ENCODE measurements around the gene STING1. TPM values are rescaled to one million over a fixed set of nuclear protein-coding genes. Genes with fewer than 3 reads are reported as not detected.

STING1 gene
- total and polyA plus RNA-seq, 12 donors, result 19.7 to 116 (median 50.5) TPM

GRCh38 chr5:139430015-139430414, 52.5 kb downstream of the STING1 start:
- no peaks in the 10 kb centered on the region for H3K27me3 ChIP-seq
- no peak for DNase-seq
- TF ChIP-seq, protein P1, sequence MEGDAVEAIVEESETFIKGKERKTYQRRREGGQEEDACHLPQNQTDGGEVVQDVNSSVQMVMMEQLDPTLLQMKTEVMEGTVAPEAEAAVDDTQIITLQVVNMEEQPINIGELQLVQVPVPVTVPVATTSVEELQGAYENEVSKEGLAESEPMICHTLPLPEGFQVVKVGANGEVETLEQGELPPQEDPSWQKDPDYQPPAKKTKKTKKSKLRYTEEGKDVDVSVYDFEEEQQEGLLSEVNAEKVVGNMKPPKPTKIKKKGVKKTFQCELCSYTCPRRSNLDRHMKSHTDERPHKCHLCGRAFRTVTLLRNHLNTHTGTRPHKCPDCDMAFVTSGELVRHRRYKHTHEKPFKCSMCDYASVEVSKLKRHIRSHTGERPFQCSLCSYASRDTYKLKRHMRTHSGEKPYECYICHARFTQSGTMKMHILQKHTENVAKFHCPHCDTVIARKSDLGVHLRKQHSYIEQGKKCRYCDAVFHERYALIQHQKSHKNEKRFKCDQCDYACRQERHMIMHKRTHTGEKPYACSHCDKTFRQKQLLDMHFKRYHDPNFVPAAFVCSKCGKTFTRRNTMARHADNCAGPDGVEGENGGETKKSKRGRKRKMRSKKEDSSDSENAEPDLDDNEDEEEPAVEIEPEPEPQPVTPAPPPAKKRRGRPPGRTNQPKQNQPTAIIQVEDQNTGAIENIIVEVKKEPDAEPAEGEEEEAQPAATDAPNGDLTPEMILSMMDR (IDR thresholded peaks at IDR 0.05), result no peak
- peaks cover 0 to 100% (median 37%) of the 10 kb centered on the region in 9 donors for H3K36me3 ChIP-seq
- H3K4me3 ChIP-seq, result no peak overlapping the region
- no peaks in the 10 kb centered on the region for H3K4me1 ChIP-seq
- 78 to 83% methylated on average over 2 of the region's 2 CpGs for WGBS, 2 donors
- intact Hi-C loops (cut with DNase I), result no loop called here
- no peaks in the 10 kb centered on the region for H3K9me3 ChIP-seq
- ATAC-seq, result no peak
- no peak overlapping the region for H3K27ac ChIP-seq

GRCh38 chr5:139426203-139426885, 56.2 kb downstream of the STING1 start:
- TF ChIP-seq, protein P1 (IDR thresholded peaks at IDR 0.05), result no peak
- 69 to 82% methylated on average over 8 of the region's 8 CpGs for WGBS, 2 donors
- H3K27me3 ChIP-seq, result no peaks in the 10 kb centered on the region
- ATAC-seq, result no peak
- intact Hi-C loops (cut with DNase I), result loop anchor here in 7 of 10 donors (1.0 to 10.0 kb wide), 5 partner anchors 82 to 338 kb away; no protein-coding TSS in a partner anchor
- no peaks in the 10 kb centered on the region for H3K9me3 ChIP-seq
- H3K4me1 ChIP-seq, result peaks cover 0 to 3% (median 0%) of the 10 kb centered on the region in 9 donors
- no peak overlapping the region for H3K27ac ChIP-seq
- no peak overlapping the region for H3K4me3 ChIP-seq
- DNase-seq, result no peak
- H3K36me3 ChIP-seq, result peaks cover 0 to 98% (median 28%) of the 10 kb centered on the region in 9 donors

Other genes starting within 250 kb of the STING1 start
- 100 to 1,000 TPM; 122 to 209 (median 176) TPM for gene MATR3, start 189.0 kb downstream of the STING1 start, total RNA-seq
- gene MATR3, start 189.0 kb downstream of the STING1 start, polyA plus RNA-seq, result 100 to 1,000 TPM in 1 of 2 donors, 10 to 100 TPM in 1; 86.8 to 134 TPM
- 100 to 1,000 TPM; 126 to 173 (median 139) TPM for gene PAIP2, start 140.9 kb downstream of the STING1 start, total RNA-seq
- 100 to 1,000 TPM in 1 of 2 donors, 10 to 100 TPM in 1; 43.8 to 103 TPM for gene PAIP2, start 140.9 kb downstream of the STING1 start, polyA plus RNA-seq
- gene SLC23A1, start 99.5 kb downstream of the STING1 start, total RNA-seq, result under 1 TPM in 1 of 10 donors, not detected in 9; 0.19 TPM
- not detected for gene SLC23A1, start 99.5 kb downstream of the STING1 start, polyA plus RNA-seq
- gene MZB1, start 92.8 kb downstream of the STING1 start, total RNA-seq, result 1 to 10 TPM in 3 of 10 donors, under 1 TPM in 7; 0.28 to 6.6 (median 0.65) TPM
- 1 to 10 TPM in 1 of 2 donors, under 1 TPM in 1; 0.67 to 1.5 TPM for gene MZB1, start 92.8 kb downstream of the STING1 start, polyA plus RNA-seq
- 10 to 100 TPM; 26.3 to 64.8 (median 37.3) TPM for gene PROB1, start 87.7 kb downstream of the STING1 start, total RNA-seq
- 10 to 100 TPM; 12.2 to 28.5 TPM for gene PROB1, start 87.7 kb downstream of the STING1 start, polyA plus RNA-seq
- 10 to 100 TPM; 11.8 to 24.8 (median 16.5) TPM for gene SPATA24, start 78.7 kb downstream of the STING1 start, total RNA-seq
- 10 to 100 TPM; 14.8 to 37.5 TPM for gene SPATA24, start 78.7 kb downstream of the STING1 start, polyA plus RNA-seq
- 10 to 100 TPM in 9 of 10 donors, 1 to 10 TPM in 1; 9.5 to 21.1 (median 14.1) TPM for gene DNAJC18, start 43.2 kb downstream of the STING1 start, total RNA-seq
- gene DNAJC18, start 43.2 kb downstream of the STING1 start, polyA plus RNA-seq, result 10 to 100 TPM in 1 of 2 donors, 1 to 10 TPM in 1; 3.4 to 12.7 TPM
- 10 to 100 TPM; 11.0 to 43.2 (median 17.9) TPM for gene ECSCR, start 20.0 kb downstream of the STING1 start, total RNA-seq
- gene ECSCR, start 20.0 kb downstream of the STING1 start, polyA plus RNA-seq, result 10 to 100 TPM; 24.4 to 64.2 TPM
- gene SMIM33, start 11.8 kb downstream of the STING1 start, total RNA-seq, result not detected
- not detected for gene SMIM33, start 11.8 kb downstream of the STING1 start, polyA plus RNA-seq
- gene UBE2D2, start 78.6 kb upstream of the STING1 start, total RNA-seq, result 100 to 1,000 TPM; 121 to 162 (median 141) TPM
- 100 to 1,000 TPM in 1 of 2 donors, 10 to 100 TPM in 1; 59.3 to 106 TPM for gene UBE2D2, start 78.6 kb upstream of the STING1 start, polyA plus RNA-seq
- gene CXXC5, start 165.6 kb upstream of the STING1 start, total RNA-seq, result 10 to 100 TPM; 30.7 to 51.6 (median 37.9) TPM
- 10 to 100 TPM; 28.7 to 31.4 TPM for gene CXXC5, start 165.6 kb upstream of the STING1 start, polyA plus RNA-seq

Data from heart right ventricle (tissue), 16 donors.